GM12875 (cell line): ENCODE results near the gene SDHAF2.
"Not testable (repeated sequence)": the region's sequence is repeated elsewhere in the genome, so short reads cannot be mapped to it uniquely, and the experiment has no call there.

Source experiments
- H3K4me3 ChIP-seq: one replicate; pipeline ENCODE4 v1.5.1; 2011; ENCODE audit warnings: low read depth, low read length, control low read depth
- CTCF ChIP-seq: IDR thresholded peaks from 2 replicates; pipeline ENCODE4 v1.5.1; 2011; ENCODE audit warnings: low read depth, mild to moderate bottlenecking, control low read depth, inconsistent platforms, low read length, moderate library complexity, borderline replicate concordance; ENCODE audit not compliant: insufficient read depth

SDHAF2 gene

GRCh38 chr11:61475433-61475832 lies 45.5 kb downstream of the SDHAF2 start:
- no peak for TF ChIP-seq CTCF
- H3K4me3 ChIP-seq = no peak overlapping the region

- H3K4me3 ChIP-seq = no peak overlapping the region
- TF ChIP-seq CTCF = no peak
These were observed 46.4 kb downstream of the SDHAF2 start for GRCh38 chr11:61476371-61476770.

GRCh38 chr11:61477126-61477525 lies 47.2 kb downstream of the SDHAF2 start:
- H3K4me3 ChIP-seq = no peak overlapping the region
- TF ChIP-seq CTCF = no peak

- H3K4me3 ChIP-seq = no peak overlapping the region
- peak; percentile 86 for TF ChIP-seq CTCF
These were observed 47.8 kb downstream of the SDHAF2 start for GRCh38 chr11:61477727-61478148.

- H3K4me3 ChIP-seq = not testable (repeated sequence)
These were observed 49.6 kb downstream of the SDHAF2 start for GRCh38 chr11:61479360-61480058.

GRCh38 chr11:61480261-61480993 lies 50.5 kb downstream of the SDHAF2 start:
- no peak for TF ChIP-seq CTCF
- no peak overlapping the region for H3K4me3 ChIP-seq

- H3K4me3 ChIP-seq = no peak overlapping the region
- no peak for TF ChIP-seq CTCF
These were observed 51.0 kb downstream of the SDHAF2 start for GRCh38 chr11:61480994-61481335.

- H3K4me3 ChIP-seq = no peak overlapping the region
These were observed 51.9 kb downstream of the SDHAF2 start for GRCh38 chr11:61481806-61482205.

More at GRCh38 chr11:61481806-61482205, 51.9 kb downstream of the SDHAF2 start:
- no peak for TF ChIP-seq CTCF
